Measurements from ENCODE around the gene PALLD.

Gene PALLD

GRCh38 chr4:168886351-168886750 lies 389.5 kb downstream of the PALLD start:
- DNase-seq, result no peak

GRCh38 chr4:168887809-168888208 lies 391.0 kb downstream of the PALLD start:
- no peak for DNase-seq

GRCh38 chr4:168888715-168889215 lies 391.9 kb downstream of the PALLD start:
- no peak for DNase-seq

GRCh38 chr4:168891086-168891485 lies 394.2 kb downstream of the PALLD start:
- DNase-seq, result no peak

GRCh38 chr4:168891688-168892087 lies 394.8 kb downstream of the PALLD start:
- DNase-seq, result no peak

GRCh38 chr4:168892475-168892874 lies 395.6 kb downstream of the PALLD start:
- no peak for DNase-seq

GRCh38 chr4:168893205-168893604 lies 396.4 kb downstream of the PALLD start:
- DNase-seq, result no peak

GRCh38 chr4:168893807-168894206 lies 397.0 kb downstream of the PALLD start:
- no peak for DNase-seq

- no peak for DNase-seq
These were observed 403.2 kb downstream of the PALLD start for GRCh38 chr4:168900080-168900479.

- no peak for DNase-seq
These were observed 410.4 kb downstream of the PALLD start for GRCh38 chr4:168907119-168907698.

- no peak for DNase-seq
These were observed 411.2 kb downstream of the PALLD start for GRCh38 chr4:168908093-168908492.

- no peak for DNase-seq
These were observed 412.0 kb downstream of the PALLD start for GRCh38 chr4:168908851-168909273.

- no peak for DNase-seq
These were observed 417.2 kb downstream of the PALLD start for GRCh38 chr4:168914095-168914494.

GRCh38 chr4:168917138-168917779 lies 420.4 kb downstream of the PALLD start:
- no peak for DNase-seq

GRCh38 chr4:168919706-168920324 lies 423.0 kb downstream of the PALLD start:
- DNase-seq, result no peak

GRCh38 chr4:168920441-168921065 lies 423.7 kb downstream of the PALLD start:
- DNase-seq, result no peak

- DNase-seq, result peak in 3 of 4 experiments; percentile 0 to 7 (median 1)
These were observed 426.8 kb downstream of the PALLD start for GRCh38 chr4:168923526-168924194.

- DNase-seq, result no peak
These were observed 427.8 kb downstream of the PALLD start for GRCh38 chr4:168924667-168925066.

- no peak for DNase-seq
These were observed 429.1 kb downstream of the PALLD start for GRCh38 chr4:168925789-168926490.

- DNase-seq, result no peak
These were observed 431.5 kb downstream of the PALLD start for GRCh38 chr4:168928346-168928745.

GRCh38 chr4:168928875-168929274 lies 432.0 kb downstream of the PALLD start:
- no peak for DNase-seq

GRCh38 chr4:168930413-168931196 lies 433.8 kb downstream of the PALLD start:
- no peak for DNase-seq
